ENCODE measurements around the gene PPME1.

- TF ChIP-seq ATF2 (CRISPR knock-in tag; IDR thresholded peaks at IDR 0.05) (no peak), THAP12 (CRISPR knock-in tag; IDR thresholded peaks at IDR 0.05) (no peak), REST (IDR thresholded peaks at IDR 0.05; ENCODE audit: borderline replicate concordance) (no peak), REST (CRISPR knock-in tag; IDR thresholded peaks at IDR 0.05; ENCODE audit: low read depth) (no peak)
Observed at GRCh38 chr11:74179234-74180052, 8.4 kb downstream of the PPME1 start.
